Activated T-cell treated with anti-CD3 and anti-CD28 coated beads, Interleukin-2, amount 50 U/mL, for 4 hours (primary cell): ENCODE results near the gene MYH13. TPM values are rescaled to one million over a fixed set of nuclear protein-coding genes. Genes with fewer than 3 reads are reported as not detected.

Source experiments
- ATAC-seq, 2 donors: fragments of 200-7000 bp; cut with Tn5 transposase; one replicate each; pipeline ENCODE4 v1.10.0; 2021
- DNase-seq: peaks from one replicate; pipeline ENCODE4 v3.0.0-alpha.2; 2020
- H3K27me3 Mint-ChIP-seq: one replicate; pipeline ENCODE4 v1.8.0; 2021; ENCODE audit warnings: low read depth, mixed read lengths
- H3K36me3 Mint-ChIP-seq: one replicate; pipeline ENCODE4 v1.8.0; 2022; ENCODE audit warnings: mixed read lengths; ENCODE audit not compliant: insufficient read depth
- H3K4me1 Mint-ChIP-seq: one replicate; pipeline ENCODE4 v1.8.0; 2021; ENCODE audit warnings: low read depth, mixed read lengths
- H3K4me3 Mint-ChIP-seq: one replicate; pipeline ENCODE4 v1.8.0; 2021; ENCODE audit warnings: mild to moderate bottlenecking, moderate library complexity, mixed read lengths
- H3K9me3 Mint-ChIP-seq: one replicate; pipeline ENCODE4 v1.8.0; 2021; ENCODE audit warnings: mixed read lengths
- total RNA-seq, 3 donors: library from RNA; stranded (reverse); gene quantifications; one replicate each; pipeline ENCODE4 v1.2.1, GENCODE V29; 2021

Gene MYH13
- total RNA-seq, 3 donors from 2014 or later = not detected

DNA sequence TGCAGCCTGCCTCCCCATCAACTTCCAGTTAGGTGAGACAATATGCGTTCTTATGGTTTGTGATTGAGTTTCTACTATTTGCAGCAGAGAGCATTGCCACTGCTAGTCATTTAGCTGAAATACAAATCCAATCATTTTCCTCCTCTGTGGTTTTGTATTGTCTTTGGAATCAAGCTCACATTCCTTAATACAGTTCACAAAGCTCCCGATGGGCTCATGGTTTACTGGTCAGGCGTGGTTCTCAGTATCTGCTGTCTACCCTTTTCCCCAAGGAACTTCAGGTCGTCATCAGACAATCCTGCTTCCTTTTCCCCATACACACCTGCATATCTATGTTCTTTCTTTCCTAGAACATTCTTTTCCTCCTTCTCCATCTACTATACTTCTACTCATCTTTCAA is 104.8 kb downstream of the MYH13 start:
- H3K36me3 Mint-ChIP-seq = no peaks in the 10 kb centered on the region
- H3K4me1 Mint-ChIP-seq = no peaks in the 10 kb centered on the region
- ATAC-seq (no peak), DNase-seq (no peak)
- H3K4me3 Mint-ChIP-seq = no peak overlapping the region
- peaks cover 3% of the 10 kb centered on the region for H3K27me3 Mint-ChIP-seq
- H3K9me3 Mint-ChIP-seq = no peaks in the 10 kb centered on the region

DNA sequence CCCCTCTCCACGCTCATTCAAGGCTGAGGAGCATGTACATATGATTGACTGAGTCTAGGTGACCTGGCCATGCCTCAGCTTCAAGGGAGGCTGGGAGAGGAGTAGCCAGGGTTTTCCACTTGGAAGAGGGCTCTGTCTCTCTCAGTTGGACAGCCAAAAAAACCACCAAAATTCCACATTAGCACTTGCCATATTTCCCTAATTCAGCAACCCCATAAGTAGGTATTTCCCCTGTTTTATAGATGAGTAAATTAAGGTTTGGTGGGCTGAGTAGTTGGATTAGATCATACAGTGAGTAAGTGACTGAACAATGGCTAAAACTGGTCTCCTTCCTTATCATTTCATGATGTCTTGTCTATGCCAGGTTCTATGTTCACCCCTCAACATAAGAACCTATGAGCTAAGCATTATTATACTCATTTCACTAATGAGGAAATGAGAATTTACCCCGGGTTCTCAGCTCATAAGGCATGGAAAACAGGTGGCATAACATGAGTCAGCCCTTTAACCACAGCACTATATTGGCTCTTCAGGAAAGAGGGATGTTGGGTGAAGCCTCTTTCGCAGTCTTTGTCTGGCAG is 106.4 kb downstream of the MYH13 start:
- peaks cover 3% of the 10 kb centered on the region for H3K27me3 Mint-ChIP-seq
- no peak overlapping the region for H3K4me3 Mint-ChIP-seq
- no peaks in the 10 kb centered on the region for H3K9me3 Mint-ChIP-seq
- ATAC-seq (peak in 1 of 2 donors; percentile 38), DNase-seq (no peak)
- no peaks in the 10 kb centered on the region for H3K36me3 Mint-ChIP-seq
- H3K4me1 Mint-ChIP-seq = no peaks in the 10 kb centered on the region

DNA sequence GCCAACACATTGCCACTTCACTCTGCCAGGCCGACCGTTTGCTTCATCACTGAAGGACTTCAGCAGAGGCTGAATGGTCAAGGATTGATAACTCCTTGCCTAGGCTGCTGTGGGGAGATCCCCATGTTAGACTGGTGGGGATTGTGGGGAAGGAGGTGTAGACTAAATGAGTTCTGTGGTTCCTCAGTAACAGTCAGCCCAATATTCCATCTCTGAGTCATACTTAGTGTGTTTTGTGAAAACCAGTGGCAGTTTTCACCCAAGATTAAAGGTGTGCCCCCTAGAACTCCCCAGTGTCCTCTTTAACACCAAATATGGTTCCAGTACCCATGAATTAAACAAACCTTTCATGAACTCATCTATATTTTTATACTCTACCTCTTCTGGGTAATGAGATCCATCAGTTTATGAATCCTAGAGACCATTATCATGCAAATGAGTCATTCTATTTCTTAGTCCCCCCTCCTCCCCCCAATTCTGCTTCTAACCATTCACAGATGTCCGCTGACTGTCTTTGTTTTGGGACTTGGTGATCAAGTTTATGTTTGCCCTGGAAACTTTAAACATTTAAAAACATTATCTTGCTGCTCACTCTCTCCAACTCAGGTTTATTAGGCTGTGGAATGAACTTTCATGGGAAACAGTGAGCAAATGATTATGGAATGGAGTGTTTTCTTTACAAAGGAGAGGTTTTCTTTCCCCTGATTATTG is 107.6 kb downstream of the MYH13 start:
- H3K4me3 Mint-ChIP-seq = no peak overlapping the region
- peaks cover 3% of the 10 kb centered on the region for H3K27me3 Mint-ChIP-seq
- no peak for DNase-seq
- no peaks in the 10 kb centered on the region for H3K4me1 Mint-ChIP-seq
- H3K36me3 Mint-ChIP-seq = no peaks in the 10 kb centered on the region
- H3K9me3 Mint-ChIP-seq = no peaks in the 10 kb centered on the region
- peak in 1 of 2 donors; percentile 28 for ATAC-seq

DNA sequence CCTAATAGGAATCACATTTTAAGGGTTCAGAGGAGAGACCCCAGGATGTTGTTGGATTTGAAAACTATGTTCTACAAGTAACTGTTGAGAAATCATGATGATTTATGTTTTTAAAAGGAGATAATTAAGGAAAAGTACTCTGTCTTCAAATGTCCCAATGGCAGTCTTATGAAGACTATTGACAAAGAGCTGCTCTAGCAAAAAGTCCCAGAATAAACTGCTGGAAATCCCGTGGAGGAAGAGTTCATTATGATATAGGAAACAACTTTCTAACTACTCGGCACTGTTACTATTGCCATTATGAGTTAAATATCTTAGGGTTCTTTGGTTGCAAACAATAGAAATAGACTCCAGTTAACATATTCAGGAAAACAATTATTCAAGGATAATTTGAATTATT is 108.8 kb downstream of the MYH13 start:
- DNase-seq (no peak), ATAC-seq (no peak)
- Mint-ChIP-seq H3K36me3 (no peaks in the 10 kb centered on the region), H3K4me1 (no peaks in the 10 kb centered on the region), H3K9me3 (no peaks in the 10 kb centered on the region), H3K27me3 (peaks cover 3% of the 10 kb centered on the region), H3K4me3 (no peak overlapping the region)

DNA sequence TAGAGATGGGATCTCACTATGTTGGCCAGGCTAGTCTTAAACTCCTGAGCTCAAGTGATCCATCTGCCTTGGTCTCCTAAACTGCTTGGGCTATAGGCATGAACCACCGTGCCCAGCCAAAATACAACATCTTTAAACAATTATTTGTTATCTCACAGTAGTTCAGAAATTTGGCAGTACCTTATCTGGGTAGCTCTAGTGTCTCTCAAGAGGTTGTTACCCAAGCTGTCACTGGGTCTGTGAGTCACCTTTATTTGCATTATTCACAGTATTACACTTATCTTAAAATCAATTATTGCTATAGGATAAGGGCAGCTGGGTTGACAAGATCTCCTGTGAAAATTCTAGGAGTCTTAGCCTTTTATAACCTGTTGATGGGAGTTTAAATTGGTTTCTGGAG is 110.4 kb downstream of the MYH13 start:
- no peak for ATAC-seq
- no peaks in the 10 kb centered on the region for H3K9me3 Mint-ChIP-seq

DNA sequence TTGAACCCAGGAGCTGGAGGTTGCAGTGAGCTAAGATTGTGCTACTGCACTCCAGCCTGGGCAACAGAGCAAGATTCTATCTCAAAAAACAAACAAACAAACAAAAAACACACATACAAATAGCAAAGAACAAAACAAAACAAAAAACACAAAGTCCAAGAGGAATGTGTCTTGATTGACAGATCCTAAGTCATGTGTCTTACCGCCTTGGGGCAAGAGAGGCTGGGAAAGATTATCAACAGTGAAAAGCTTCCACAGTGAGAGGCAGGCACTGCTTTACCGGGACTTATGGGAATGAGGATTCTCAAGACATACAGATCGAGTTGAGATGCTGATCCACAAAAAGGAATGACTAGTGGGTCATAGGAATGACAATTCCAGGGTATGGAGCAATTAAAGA is 111.7 kb downstream of the MYH13 start:
- DNase-seq (no peak), ATAC-seq (no peak)
- Mint-ChIP-seq H3K4me3 (no peak overlapping the region), H3K9me3 (no peaks in the 10 kb centered on the region), H3K36me3 (no peaks in the 10 kb centered on the region), H3K4me1 (no peaks in the 10 kb centered on the region), H3K27me3 (peaks cover 2% of the 10 kb centered on the region)

More for the DNA sequence above, 110.4 kb downstream of the MYH13 start:
- H3K36me3 Mint-ChIP-seq = no peaks in the 10 kb centered on the region
- no peaks in the 10 kb centered on the region for H3K4me1 Mint-ChIP-seq
- DNase-seq = no peak
- H3K4me3 Mint-ChIP-seq = no peak overlapping the region
- peaks cover 2% of the 10 kb centered on the region for H3K27me3 Mint-ChIP-seq

DNA sequence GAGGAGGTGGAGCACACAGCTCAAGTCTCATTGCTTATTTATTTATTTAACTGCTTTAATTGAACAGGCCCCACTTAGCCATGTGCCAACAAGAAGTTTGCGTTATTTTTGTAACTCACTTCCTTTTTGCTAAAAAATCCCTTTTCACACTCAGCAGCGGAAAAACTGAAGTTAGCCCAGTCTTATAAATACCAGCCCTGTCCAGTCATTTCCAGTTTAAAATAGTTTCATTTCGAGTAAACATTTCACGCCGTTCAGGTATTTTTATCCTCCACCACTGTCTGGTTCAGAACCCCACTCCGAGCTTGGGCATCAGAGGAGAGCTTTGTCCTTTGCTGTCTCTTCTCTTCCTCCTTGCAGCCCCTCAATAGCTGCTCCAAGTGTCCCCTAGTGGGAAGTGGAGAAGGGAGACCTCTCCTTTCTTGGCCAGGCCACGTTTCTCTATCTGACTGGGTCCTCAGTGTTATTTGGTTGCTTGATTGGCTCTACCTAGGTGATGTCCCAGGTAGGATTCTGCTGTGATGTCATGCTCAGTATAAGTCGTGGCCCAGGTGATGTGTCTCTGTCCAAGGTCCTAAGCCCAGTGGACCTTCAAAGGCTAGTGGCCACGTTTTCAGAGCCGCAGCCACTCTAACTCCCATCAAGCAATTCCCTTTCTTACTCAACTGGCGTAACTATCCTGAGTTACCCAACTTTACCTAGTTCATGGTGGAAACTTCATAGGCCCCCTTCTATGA is 121.4 kb downstream of the MYH13 start:
- Mint-ChIP-seq H3K4me3 (no peak overlapping the region), H3K36me3 (no peaks in the 10 kb centered on the region), H3K4me1 (peaks cover 3% of the 10 kb centered on the region), H3K27me3 (peaks cover 6% of the 10 kb centered on the region), H3K9me3 (no peaks in the 10 kb centered on the region)
- ATAC-seq = peak in 1 of 2 donors; percentile 10
- no peak for DNase-seq

Other genes starting within 250 kb of the MYH13 start
- 1 to 10 TPM in 1 of 3 donors, under 1 TPM in 2; 0.30 to 1.6 (median 0.82) TPM for gene GAS7, start 174.4 kb downstream of the MYH13 start, total RNA-seq
- gene MYH8, start 48.9 kb upstream of the MYH13 start, total RNA-seq = not detected
- gene MYH4, start 96.6 kb upstream of the MYH13 start, total RNA-seq = not detected
- gene MYH1, start 145.5 kb upstream of the MYH13 start, total RNA-seq = not detected
- not detected for gene MYH2, start 176.7 kb upstream of the MYH13 start, total RNA-seq